Testis (tissue), 3 donors: Measurements from ENCODE around the gene TTLL8. TPM values are rescaled to one million over a fixed set of nuclear protein-coding genes. Genes with fewer than 3 reads are reported as not detected.

Source experiments
- DNase-seq: peaks from one replicate; pipeline ENCODE4 v3.0.0-alpha.2; 2019
- H3K27ac ChIP-seq, 2 donors: fragments of 200-600 bp; sonication (generic); one replicate each; pipeline ENCODE4 v1.5.1; 2019
- H3K27me3 ChIP-seq: fragments of 200-600 bp; sonication (generic); one replicate; pipeline ENCODE4 v1.5.1; 2019
- H3K36me3 ChIP-seq: fragments of 200-600 bp; sonication (generic); one replicate; pipeline ENCODE4 v1.5.1; 2017; ENCODE audit warnings: low read depth; ENCODE audit errors: missing control alignments
- H3K4me1 ChIP-seq: fragments of 200-600 bp; sonication (generic); one replicate; pipeline ENCODE4 v1.5.1; 2019
- H3K4me3 ChIP-seq, 2 donors: fragments of 200-600 bp; sonication (generic); one replicate each; pipeline ENCODE4 v1.5.1; 2017 to 2019
- H3K9me3 ChIP-seq: fragments of 200-600 bp; sonication (generic); one replicate; pipeline ENCODE4 v1.5.1; 2017
- POLR2A ChIP-seq: fragments of 450-650 bp; IDR thresholded peaks from one replicate; pipeline ENCODE4 v1.6.1; 2017; ENCODE audit warnings: antibody characterized with exemption, mild to moderate bottlenecking, moderate library complexity
- WGBS, 2 donors: methylation state at CpG; one replicate each; pipeline ENCODE4 v1.1.5; 2018; 5-methylcytosine and 5-hydroxymethylcytosine counted together
- intact Hi-C: fragments of 100-400 bp; cut with DNase I; formaldehyde crosslinking; loops from one replicate; pipeline ENCODE4 v1.15.1; 2023; ENCODE audit warnings: low total_unique reads
- polyA plus RNA-seq: library from polyadenylated mRNA; stranded (reverse); fragments of 350-450 nt; fragmentation: Illumina TruSeq; extraction: RNeasy Lipid Tissue Mini Kit (QIAGEN cat#74804); gene quantifications from one replicate; pipeline ENCODE4 v1.2.3, GENCODE V29; 2014; ENCODE audit warnings: low read depth, low replicate concordance; ENCODE audit not compliant: insufficient read depth
- total RNA-seq, 2 donors: library from RNA; depleted of rRNA; stranded (reverse); fragments of >200 nt; gene quantifications; one replicate each; pipeline ENCODE4 v1.2.3, GENCODE V29; 2016
- TF ChIP-seq, protein P1 (sequence below), 3 experiments: fragments of 450-650 bp in 2 of 3; fragments of 200-600 bp in 1 of 3; sonication (generic) in 1 of 3; IDR thresholded peaks; one replicate each; pipeline ENCODE4 v1.5.1; 2016 to 2019; ENCODE audit warnings: antibody characterized with exemption in 3 of 3, mild to moderate bottlenecking in 2 of 3, moderate library complexity in 1 of 3

The TTLL8 gene
- total and polyA plus RNA-seq, 3 donors from 2014 or later, result 5.1 to 11.9 (median 11.3) TPM

DNA sequence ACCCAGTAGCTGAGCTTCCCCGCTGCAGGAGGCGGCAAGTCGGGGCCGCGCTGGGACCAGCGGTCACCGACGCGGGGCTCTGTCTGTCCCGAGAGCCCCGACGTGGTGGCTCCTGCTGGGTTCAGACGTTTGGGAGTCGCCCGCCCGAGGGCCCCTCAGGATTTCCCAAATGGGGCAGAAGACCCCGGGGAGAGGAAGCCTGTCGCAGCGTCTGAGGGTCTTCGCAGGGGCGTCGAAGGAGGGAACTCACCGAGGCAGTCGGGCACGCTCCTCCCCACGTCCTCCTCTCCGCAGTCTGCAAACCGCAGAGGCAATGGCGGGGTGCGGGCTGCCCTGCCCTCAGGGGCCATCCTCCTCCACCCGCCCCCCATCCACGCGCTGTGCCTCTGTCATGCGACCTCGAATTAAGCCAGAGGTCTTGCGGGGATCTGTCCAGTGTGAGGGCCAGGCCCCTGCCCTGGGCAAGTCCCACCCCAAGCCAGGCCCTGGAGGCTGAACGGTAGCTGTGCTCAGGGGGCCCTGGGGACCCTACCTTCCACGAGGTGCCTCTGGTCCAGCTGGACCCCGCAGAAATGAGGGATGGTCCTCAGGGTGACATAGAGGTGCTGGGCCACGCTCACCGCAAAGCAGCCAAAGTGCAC lies 58.0 kb downstream of the TTLL8 start:
- 5 to 36% methylated on average over 4 to 32 of the region's 41 CpGs for WGBS, 2 donors
- TF ChIP-seq POLR2A, result no peak
- TF ChIP-seq, protein P1, sequence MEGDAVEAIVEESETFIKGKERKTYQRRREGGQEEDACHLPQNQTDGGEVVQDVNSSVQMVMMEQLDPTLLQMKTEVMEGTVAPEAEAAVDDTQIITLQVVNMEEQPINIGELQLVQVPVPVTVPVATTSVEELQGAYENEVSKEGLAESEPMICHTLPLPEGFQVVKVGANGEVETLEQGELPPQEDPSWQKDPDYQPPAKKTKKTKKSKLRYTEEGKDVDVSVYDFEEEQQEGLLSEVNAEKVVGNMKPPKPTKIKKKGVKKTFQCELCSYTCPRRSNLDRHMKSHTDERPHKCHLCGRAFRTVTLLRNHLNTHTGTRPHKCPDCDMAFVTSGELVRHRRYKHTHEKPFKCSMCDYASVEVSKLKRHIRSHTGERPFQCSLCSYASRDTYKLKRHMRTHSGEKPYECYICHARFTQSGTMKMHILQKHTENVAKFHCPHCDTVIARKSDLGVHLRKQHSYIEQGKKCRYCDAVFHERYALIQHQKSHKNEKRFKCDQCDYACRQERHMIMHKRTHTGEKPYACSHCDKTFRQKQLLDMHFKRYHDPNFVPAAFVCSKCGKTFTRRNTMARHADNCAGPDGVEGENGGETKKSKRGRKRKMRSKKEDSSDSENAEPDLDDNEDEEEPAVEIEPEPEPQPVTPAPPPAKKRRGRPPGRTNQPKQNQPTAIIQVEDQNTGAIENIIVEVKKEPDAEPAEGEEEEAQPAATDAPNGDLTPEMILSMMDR (IDR thresholded peaks at IDR 0.05), result no peak
- DNase-seq, result no peak
- H3K27me3 ChIP-seq, result no peaks in the 10 kb centered on the region
- H3K27ac ChIP-seq, result no peak overlapping the region
- intact Hi-C loops, result no loop called here
- no peaks in the 10 kb centered on the region for H3K4me1 ChIP-seq
- peak overlapping the region; percentile 26 to 45 for H3K4me3 ChIP-seq
- H3K36me3 ChIP-seq, result no peaks in the 10 kb centered on the region
- no peaks in the 10 kb centered on the region for H3K9me3 ChIP-seq

DNA sequence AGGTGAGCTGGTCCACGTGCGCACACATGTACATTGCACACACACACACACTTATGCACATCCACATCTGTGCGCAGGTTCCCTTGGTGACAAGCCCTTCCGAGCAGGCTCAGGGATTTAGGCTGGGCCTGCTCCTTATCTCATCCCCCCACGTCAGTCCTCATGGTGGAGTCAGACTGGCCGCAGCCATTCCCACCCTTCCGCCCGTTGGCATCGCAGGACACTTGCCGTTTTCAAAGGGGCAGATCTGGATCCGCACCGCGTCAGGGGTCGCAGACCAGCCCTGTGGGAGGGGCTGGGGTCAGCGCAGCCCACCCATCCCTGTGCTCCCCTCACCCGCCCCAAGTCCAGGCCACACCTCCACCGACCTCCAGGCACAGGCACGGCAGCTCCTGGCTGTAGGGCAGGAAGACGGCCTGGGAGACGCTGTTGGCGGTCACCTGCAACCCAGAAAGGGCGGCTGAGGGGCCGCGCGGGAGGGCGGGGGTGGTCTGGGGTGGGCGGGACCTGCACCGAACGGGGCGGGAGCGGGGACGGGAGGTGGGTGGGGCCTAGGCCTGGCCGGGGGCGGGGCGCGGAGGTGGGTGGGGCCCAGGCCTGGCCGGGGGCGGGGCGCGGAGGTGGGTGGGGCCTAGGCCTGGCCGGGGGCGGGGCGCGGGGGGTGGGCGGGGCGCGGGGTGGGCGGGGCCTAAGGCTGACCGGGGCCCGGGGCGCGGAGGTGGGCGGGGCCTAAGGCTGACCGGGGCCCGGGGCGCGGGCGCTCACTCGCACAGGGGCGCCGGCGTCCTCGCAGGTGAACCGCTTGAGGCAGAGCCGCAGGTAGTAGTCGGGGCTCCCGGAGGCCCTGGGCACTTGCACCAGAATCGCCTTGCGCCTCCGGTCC lies 58.8 kb downstream of the TTLL8 start:
- Histone ChIP-seq H3K4me3 (peak overlapping the region; percentile 26 to 45), H3K27ac (no peak overlapping the region), H3K4me1 (no peaks in the 10 kb centered on the region), H3K9me3 (no peaks in the 10 kb centered on the region), H3K27me3 (no peaks in the 10 kb centered on the region), H3K36me3 (no peaks in the 10 kb centered on the region)
- TF ChIP-seq, protein P1 (IDR thresholded peaks at IDR 0.05), result no peak
- TF ChIP-seq POLR2A, result no peak
- intact Hi-C loops, result no loop called here
- 15 to 50% methylated on average over 5 to 37 of the region's 70 CpGs for WGBS, 2 donors
- DNase-seq, result peak; percentile 49

DNA sequence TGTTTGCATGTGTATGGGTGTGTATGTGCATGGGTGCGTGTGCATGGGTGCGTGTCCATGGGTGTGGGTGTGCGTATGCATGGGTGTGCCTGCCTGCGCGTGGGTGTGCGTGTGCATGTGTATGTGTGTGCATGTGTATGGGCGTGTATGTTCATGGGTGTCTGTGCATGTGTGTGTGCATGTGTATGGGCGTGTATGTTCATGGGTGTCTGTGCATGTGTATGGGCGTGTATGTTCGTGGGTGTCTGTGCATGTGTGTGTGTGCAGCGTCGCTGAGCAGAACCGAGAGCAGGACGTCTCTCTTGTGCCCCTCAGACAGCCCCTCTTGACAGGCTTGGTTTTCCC lies 59.4 kb downstream of the TTLL8 start:
- no peaks in the 10 kb centered on the region for H3K27me3 ChIP-seq
- no peaks in the 10 kb centered on the region for H3K9me3 ChIP-seq
- H3K4me3 ChIP-seq, result no peak overlapping the region
- no peak overlapping the region for H3K27ac ChIP-seq
- no peaks in the 10 kb centered on the region for H3K4me1 ChIP-seq
- intact Hi-C loops, result no loop called here
- DNase-seq, result no peak
- no peaks in the 10 kb centered on the region for H3K36me3 ChIP-seq
- no peak for TF ChIP-seq POLR2A
- TF ChIP-seq, protein P1 (IDR thresholded peaks at IDR 0.05), result no peak
- 62 to 81% methylated on average over 14 of the region's 14 CpGs for WGBS, 2 donors

DNA sequence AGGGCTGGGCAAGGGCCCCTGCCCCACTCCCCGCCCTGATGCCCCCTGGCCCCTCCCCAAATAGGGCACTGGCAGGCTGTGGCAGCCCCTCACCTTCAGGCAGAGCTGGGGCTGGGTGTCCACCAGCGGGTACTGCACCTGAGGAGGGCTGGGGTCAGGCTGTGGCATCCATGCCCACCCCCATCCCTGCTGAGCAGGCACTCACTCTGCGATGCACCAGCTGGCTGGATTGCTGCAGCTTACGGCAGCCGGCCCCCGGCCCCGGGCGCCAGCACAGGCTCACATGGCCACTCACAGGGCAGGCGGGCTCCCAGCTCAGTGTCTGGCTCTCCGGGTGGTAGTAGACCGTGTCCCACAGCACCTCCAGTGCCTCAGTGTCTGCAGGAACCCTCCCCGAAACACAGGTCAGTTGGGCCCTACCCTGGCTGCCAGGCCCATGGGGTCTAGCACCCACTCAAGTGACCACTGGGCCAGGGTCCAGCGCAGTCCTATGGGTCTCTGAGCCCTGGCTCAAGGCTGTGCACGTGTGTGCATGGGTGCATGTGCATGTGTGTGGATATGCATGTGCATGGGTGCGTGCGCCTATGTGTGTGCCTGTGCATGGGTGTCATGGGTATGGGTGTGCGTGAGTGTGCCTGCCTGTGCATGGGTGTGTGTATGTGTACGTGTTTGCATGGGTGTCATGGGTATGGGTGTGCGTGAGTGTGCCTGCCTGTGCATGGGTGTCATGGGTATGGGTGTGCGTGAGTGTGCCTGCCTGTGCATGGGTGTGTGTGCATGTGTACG lies 60.0 kb downstream of the TTLL8 start:
- no peak for DNase-seq
- no peaks in the 10 kb centered on the region for H3K36me3 ChIP-seq
- H3K9me3 ChIP-seq, result no peaks in the 10 kb centered on the region
- TF ChIP-seq POLR2A, result no peak
- TF ChIP-seq, protein P1 (IDR thresholded peaks at IDR 0.05), result no peak
- intact Hi-C loops, result no loop called here
- H3K27ac ChIP-seq, result no peak overlapping the region
- no peak overlapping the region for H3K4me3 ChIP-seq
- no peaks in the 10 kb centered on the region for H3K27me3 ChIP-seq
- 87 to 92% methylated on average over 9 to 21 of the region's 21 CpGs for WGBS, 2 donors
- no peaks in the 10 kb centered on the region for H3K4me1 ChIP-seq
